NCI-H748 (cell line): ENCODE results near the gene IQCF6.
A peak's percentile ranks its signal among the peaks of the same experiment; 100 is the strongest.
"Not testable (repeated sequence)": the region's sequence is repeated elsewhere in the genome, so short reads cannot be mapped to it uniquely, and the experiment has no call there.

ENCODE experiments used
- DNase-seq: peaks from one replicate; lab custom pipeline; 2025; ENCODE audit not compliant: unreplicated experiment; lab: John Stamatoyannopoulos, UW

Gene IQCF6

GRCh38 chr3:51773529-51774056 lies 5.4 kb downstream of the IQCF6 start:
- peak; percentile 36 for DNase-seq

DNA sequence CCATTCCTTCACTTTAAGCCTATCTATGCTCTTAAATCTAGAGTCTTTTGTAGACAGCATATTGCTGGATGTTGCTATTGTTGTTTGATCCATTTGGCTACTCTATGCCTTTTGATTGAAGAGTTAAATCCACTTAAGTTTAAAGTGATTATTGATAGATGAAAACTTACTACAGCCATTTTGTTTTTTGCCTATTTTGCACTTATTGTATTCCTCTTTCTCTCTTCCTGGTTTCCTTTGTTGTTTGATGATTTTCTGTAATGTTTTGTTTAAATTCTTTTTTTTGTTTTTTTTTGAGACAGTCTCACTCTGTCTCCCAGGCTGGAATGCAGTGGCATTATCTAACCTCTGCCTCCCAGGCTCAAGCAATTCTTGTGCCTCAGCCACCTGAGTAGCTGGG lies 19.8 kb downstream of the IQCF6 start:
- DNase-seq: no peak

GRCh38 chr3:51753763-51754750 lies 25.0 kb downstream of the IQCF6 start:
- peak; percentile 54 for DNase-seq

GRCh38 chr3:51751287-51751686 lies 27.8 kb downstream of the IQCF6 start:
- DNase-seq: no peak

- no peak for DNase-seq
These were observed 28.2 kb downstream of the IQCF6 start for GRCh38 chr3:51750878-51751277.

- DNase-seq: no peak
These were observed 30.7 kb downstream of the IQCF6 start for GRCh38 chr3:51748327-51748726.

GRCh38 chr3:51747840-51748239 lies 31.2 kb downstream of the IQCF6 start:
- no peak for DNase-seq

- DNase-seq: not testable (repeated sequence)
These were observed 36.1 kb downstream of the IQCF6 start for GRCh38 chr3:51742978-51743377.

DNA sequence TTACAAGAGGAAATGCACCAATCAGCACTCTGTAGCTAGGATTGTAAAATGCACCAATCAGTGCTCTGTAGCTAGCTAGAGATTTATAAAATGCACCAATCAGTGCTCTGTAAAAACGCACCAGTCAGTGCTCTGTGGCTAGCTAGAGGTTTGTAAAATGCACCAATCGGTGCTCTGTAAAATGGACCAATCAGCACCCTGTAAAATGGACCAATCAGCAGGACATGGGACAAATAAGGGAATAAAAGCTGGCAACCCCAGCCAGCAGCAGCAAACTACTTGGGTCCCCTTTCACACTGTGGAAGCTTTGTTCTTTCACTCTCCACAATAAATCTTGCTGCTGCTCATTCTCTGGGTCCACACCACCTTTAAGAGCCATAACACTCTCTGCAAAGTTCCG lies 36.7 kb downstream of the IQCF6 start:
- DNase-seq: not testable (repeated sequence)

GRCh38 chr3:51739110-51739509 lies 39.9 kb downstream of the IQCF6 start:
- no peak for DNase-seq

DNA sequence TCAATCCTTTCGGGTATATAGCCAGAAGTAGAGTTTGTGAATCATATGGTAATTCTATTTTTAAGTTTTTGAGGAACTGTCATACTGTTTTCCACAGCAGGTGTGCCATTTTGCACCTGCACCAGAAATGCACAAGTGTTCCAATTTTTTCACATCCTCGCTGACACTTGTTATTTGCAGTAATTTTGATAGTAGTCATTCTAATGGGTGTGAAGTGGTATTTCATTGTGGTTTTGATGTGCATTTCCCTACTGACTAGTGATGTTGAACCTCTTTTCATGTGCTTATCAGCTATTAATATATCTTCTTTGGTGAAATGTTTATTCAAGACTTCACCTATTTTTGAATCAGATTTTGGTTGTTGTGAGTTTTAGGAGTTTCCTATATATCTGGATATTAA lies 43.1 kb downstream of the IQCF6 start:
- no peak for DNase-seq

GRCh38 chr3:51735039-51735438 lies 44.0 kb downstream of the IQCF6 start:
- DNase-seq: no peak

DNA sequence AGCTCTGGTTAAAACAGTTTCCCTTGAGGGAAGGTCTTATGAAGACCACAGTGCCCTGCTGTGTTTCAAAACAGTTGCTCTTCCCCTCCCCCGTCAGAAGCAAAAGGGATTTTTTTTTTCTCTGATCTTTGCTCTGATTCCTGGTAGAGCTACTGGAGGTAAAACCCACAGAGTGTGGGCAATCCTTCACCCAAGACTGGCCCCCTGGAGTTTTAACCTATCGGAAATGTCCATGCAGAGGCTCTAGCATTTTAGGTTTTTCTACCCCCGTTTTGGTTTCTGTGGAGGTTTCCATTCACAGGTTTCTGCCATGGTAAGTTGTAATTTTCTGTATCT lies 44.5 kb downstream of the IQCF6 start:
- no peak for DNase-seq

GRCh38 chr3:51733859-51734571 lies 45.0 kb downstream of the IQCF6 start:
- no peak for DNase-seq

DNA sequence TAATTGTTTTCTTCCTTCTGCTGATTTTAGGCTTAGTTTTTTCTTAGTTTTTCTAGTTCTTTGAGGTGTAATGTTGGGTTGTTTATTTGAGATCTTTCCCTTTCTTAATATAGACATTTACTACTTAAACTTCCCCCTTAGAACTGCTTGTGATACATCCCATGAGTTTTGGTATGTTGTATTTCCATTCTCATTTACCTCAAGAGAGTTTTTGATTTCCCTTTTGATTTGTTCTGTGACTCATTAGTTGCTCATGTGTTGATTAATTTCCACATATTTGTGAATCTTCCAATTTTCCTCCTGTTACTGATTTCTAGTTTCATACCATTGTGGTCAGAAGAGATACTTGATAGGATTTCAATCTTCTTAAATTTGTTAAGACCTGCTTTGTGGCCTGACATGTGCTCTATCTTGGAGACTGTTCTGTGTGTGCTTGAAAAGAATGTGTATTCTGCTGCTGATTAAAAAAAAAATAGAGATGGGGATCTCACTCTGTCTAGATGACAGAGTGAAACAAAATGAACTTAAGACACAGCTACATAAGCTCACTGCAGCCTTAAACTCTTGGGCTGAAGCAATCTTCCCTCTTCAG lies 49.9 kb downstream of the IQCF6 start:
- no peak for DNase-seq
